Activated CD4-positive, CD25-positive, alpha-beta regulatory T cell treated with anti-CD3 and anti-CD28 coated beads, Interleukin-2, amount 50 U/mL, for 72 hours (primary cell): Measurements from ENCODE around the gene MAML2.

ENCODE experiments used
- DNase-seq: peaks from one replicate; pipeline ENCODE4 v3.0.0; 2021

Gene MAML2

GRCh38 chr11:96338910-96339705 lies 3.9 kb downstream of the MAML2 start:
- peak; percentile 38 for DNase-seq

GRCh38 chr11:96337541-96338431 lies 5.2 kb downstream of the MAML2 start:
- peak; percentile 33 for DNase-seq

GRCh38 chr11:96335388-96335787 lies 7.6 kb downstream of the MAML2 start:
- DNase-seq = no peak

- no peak for DNase-seq
These were observed 8.8 kb downstream of the MAML2 start for GRCh38 chr11:96334219-96334618.

- DNase-seq = no peak
These were observed 9.7 kb downstream of the MAML2 start for GRCh38 chr11:96333191-96333719.

- DNase-seq = no peak
These were observed 10.7 kb downstream of the MAML2 start for GRCh38 chr11:96332126-96332771.

- no peak for DNase-seq
These were observed 11.3 kb downstream of the MAML2 start for GRCh38 chr11:96331699-96332116.

- DNase-seq = no peak
These were observed 12.5 kb downstream of the MAML2 start for GRCh38 chr11:96330511-96330859.

GRCh38 chr11:96329855-96330510 lies 13.0 kb downstream of the MAML2 start:
- no peak for DNase-seq

- no peak for DNase-seq
These were observed 13.6 kb downstream of the MAML2 start for GRCh38 chr11:96329419-96329818.

- no peak for DNase-seq
These were observed 14.5 kb downstream of the MAML2 start for GRCh38 chr11:96328395-96329010.

- no peak for DNase-seq
These were observed 16.0 kb downstream of the MAML2 start for GRCh38 chr11:96326959-96327358.

- no peak for DNase-seq
These were observed 18.1 kb downstream of the MAML2 start for GRCh38 chr11:96324912-96325311.

- no peak for DNase-seq
These were observed 19.4 kb downstream of the MAML2 start for GRCh38 chr11:96323642-96323985.

GRCh38 chr11:96322775-96323641 lies 20.0 kb downstream of the MAML2 start:
- DNase-seq = no peak

GRCh38 chr11:96321091-96321490 lies 21.9 kb downstream of the MAML2 start:
- DNase-seq = no peak

GRCh38 chr11:96319898-96320656 lies 22.9 kb downstream of the MAML2 start:
- DNase-seq = no peak

- DNase-seq = no peak
These were observed 24.1 kb downstream of the MAML2 start for GRCh38 chr11:96318850-96319249.

GRCh38 chr11:96318399-96318798 lies 24.6 kb downstream of the MAML2 start:
- no peak for DNase-seq

- no peak for DNase-seq
These were observed 25.0 kb downstream of the MAML2 start for GRCh38 chr11:96317985-96318384.

GRCh38 chr11:96317571-96317970 lies 25.4 kb downstream of the MAML2 start:
- DNase-seq = no peak
